Natural killer cell (primary cell): ENCODE data around the gene PLXNB1. TPM values are rescaled to one million over a fixed set of nuclear protein-coding genes. Genes with fewer than 3 reads are reported as not detected.

Source experiments
- ATAC-seq, 3 donors: fragments of 150-1000 bp in 2 of 3; fragments of 200-7000 bp in 1 of 3; cut with Tn5 transposase; 1 replicate in 1 of 3; 2 replicates in 2 of 3; pipeline ENCODE4 v1.10.0; 2021; ENCODE audit warnings: mild to moderate bottlenecking in 2 of 3, moderate library complexity in 2 of 3
- DNase-seq, 2 donors: peaks; one replicate each; pipeline versions ENCODE4 v3.0.0 to v3.0.0-alpha.2; 2013 to 2021; ENCODE audit warnings: mixed read lengths in 1 of 2
- H3K27ac ChIP-seq: one replicate; pipeline ENCODE4 v1.5.1; 2013; ENCODE audit warnings: mild to moderate bottlenecking, low read length
- H3K27me3 ChIP-seq: one replicate; pipeline ENCODE4 v1.6.1; 2013; ENCODE audit warnings: low read length; ENCODE audit not compliant: control insufficient read depth, insufficient read depth
- H3K36me3 ChIP-seq: one replicate; pipeline ENCODE4 v1.6.1; 2013; ENCODE audit warnings: low read length; ENCODE audit not compliant: control insufficient read depth, insufficient read depth
- H3K4me1 ChIP-seq: one replicate; pipeline ENCODE4 v1.6.1; 2013; ENCODE audit warnings: low read length; ENCODE audit not compliant: control insufficient read depth, insufficient read depth
- H3K4me3 ChIP-seq: one replicate; pipeline ENCODE4 v1.5.1; 2013; ENCODE audit warnings: low read length
- H3K9me3 ChIP-seq: one replicate; pipeline ENCODE4 v1.6.1; 2013; ENCODE audit warnings: low read length; ENCODE audit not compliant: control insufficient read depth, insufficient read depth
- H3K27ac Mint-ChIP-seq, 2 donors: one replicate each; pipeline ENCODE4 v1.8.0; 2022; ENCODE audit warnings: mild to moderate bottlenecking in 2 of 2, mixed read lengths in 2 of 2, moderate library complexity in 1 of 2
- H3K27me3 Mint-ChIP-seq, 2 donors: one replicate each; pipeline ENCODE4 v1.8.0; 2022; ENCODE audit warnings: low read depth in 2 of 2, mixed read lengths in 2 of 2
- H3K36me3 Mint-ChIP-seq: one replicate; pipeline ENCODE4 v1.8.0; 2022; ENCODE audit warnings: mixed read lengths
- H3K4me1 Mint-ChIP-seq, 2 donors: one replicate each; pipeline ENCODE4 v1.8.0; 2022; ENCODE audit warnings: mixed read lengths in 2 of 2
- H3K4me3 Mint-ChIP-seq: one replicate; pipeline ENCODE4 v1.8.0; 2022; ENCODE audit warnings: mild to moderate bottlenecking, moderate library complexity, mixed read lengths
- H3K9me3 Mint-ChIP-seq, 2 donors: one replicate each; pipeline ENCODE4 v1.8.0; 2022; ENCODE audit warnings: mixed read lengths in 2 of 2
- WGBS: methylation state at CpG from one replicate; pipeline ENCODE4 v1.1.7; 2013; ENCODE audit warnings: missing lambda C conversion rate; ENCODE audit not compliant: insufficient coverage; 5-methylcytosine and 5-hydroxymethylcytosine counted together
- intact Hi-C: fragments of 100-400 bp; cut with micrococcal nuclease; formaldehyde crosslinking; loops from one replicate; pipeline ENCODE4 v1.14.2; 2022
- total RNA-seq, 4 donors: library from RNA; stranded (reverse); fragments of 120-200 nt in 1 of 4; gene quantifications; one replicate each; pipeline versions ENCODE4 v1.2.3 to v1.2.4, GENCODE V29; 2013 to 2022
- TF ChIP-seq, protein P1 (sequence below): fragments of 200-600 bp; IDR thresholded peaks from one replicate; pipeline ENCODE4 v1.8.0; 2022; ENCODE audit warnings: antibody characterized with exemption

The PLXNB1 gene
- total RNA-seq, 3 donors from 2014 or later (not counting 1 experiment from before 2014, with no cell fraction given): 4.3 to 5.0 (median 4.4) TPM

DNA sequence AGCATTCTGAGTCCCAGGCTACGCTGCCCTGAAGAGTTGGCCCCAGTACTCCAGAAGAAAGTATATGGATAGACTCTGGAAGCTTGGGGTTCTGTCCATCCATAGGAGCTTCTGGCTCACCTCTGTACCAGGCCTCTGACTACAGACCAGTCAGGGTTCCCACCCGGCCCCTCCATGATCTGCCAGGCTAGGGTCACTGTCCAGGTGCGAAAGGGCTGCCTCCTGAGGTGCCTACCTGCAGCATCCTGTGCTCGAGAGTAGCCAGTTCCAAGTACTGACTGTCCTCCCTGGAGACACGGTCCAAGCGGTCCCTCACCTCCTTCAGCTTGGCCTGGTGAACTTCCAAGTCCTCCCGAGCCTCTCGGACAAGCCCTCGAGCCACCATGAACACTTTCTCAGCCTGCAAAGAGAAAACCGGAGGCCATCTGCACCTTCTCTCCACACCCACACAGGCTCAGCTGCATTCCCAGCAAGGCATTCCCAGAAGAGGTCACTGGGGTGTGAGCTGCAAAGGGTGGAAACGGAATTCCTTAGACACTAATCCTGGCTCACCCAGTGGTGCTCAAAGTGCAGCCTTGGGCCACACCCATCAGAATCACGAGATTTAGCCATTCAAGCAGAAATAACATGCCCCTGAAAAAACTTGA, 3.7 kb upstream of the PLXNB1 start:
- DNase-seq: no peak
- no peaks in the 10 kb centered on the region for H3K27me3 Mint-ChIP-seq
- Histone ChIP-seq H3K9me3 (no peaks in the 10 kb centered on the region), H3K36me3 (peaks cover 11% of the 10 kb centered on the region), H3K4me3 (no peak overlapping the region), H3K27ac (no peak overlapping the region), H3K4me1 (peaks cover 55% of the 10 kb centered on the region), H3K27me3 (no peaks in the 10 kb centered on the region)
- H3K4me1 Mint-ChIP-seq: peaks cover 9 to 31% of the 10 kb centered on the region in 2 donors
- no peaks in the 10 kb centered on the region for H3K36me3 Mint-ChIP-seq
- TF ChIP-seq, protein P1, sequence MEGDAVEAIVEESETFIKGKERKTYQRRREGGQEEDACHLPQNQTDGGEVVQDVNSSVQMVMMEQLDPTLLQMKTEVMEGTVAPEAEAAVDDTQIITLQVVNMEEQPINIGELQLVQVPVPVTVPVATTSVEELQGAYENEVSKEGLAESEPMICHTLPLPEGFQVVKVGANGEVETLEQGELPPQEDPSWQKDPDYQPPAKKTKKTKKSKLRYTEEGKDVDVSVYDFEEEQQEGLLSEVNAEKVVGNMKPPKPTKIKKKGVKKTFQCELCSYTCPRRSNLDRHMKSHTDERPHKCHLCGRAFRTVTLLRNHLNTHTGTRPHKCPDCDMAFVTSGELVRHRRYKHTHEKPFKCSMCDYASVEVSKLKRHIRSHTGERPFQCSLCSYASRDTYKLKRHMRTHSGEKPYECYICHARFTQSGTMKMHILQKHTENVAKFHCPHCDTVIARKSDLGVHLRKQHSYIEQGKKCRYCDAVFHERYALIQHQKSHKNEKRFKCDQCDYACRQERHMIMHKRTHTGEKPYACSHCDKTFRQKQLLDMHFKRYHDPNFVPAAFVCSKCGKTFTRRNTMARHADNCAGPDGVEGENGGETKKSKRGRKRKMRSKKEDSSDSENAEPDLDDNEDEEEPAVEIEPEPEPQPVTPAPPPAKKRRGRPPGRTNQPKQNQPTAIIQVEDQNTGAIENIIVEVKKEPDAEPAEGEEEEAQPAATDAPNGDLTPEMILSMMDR: no peak
- H3K4me3 Mint-ChIP-seq: no peak overlapping the region
- no peaks in the 10 kb centered on the region for H3K9me3 Mint-ChIP-seq
- H3K27ac Mint-ChIP-seq: no peak overlapping the region
- ATAC-seq: no peak
- 96% methylated on average over 12 of the region's 12 CpGs for WGBS
- intact Hi-C loops: no loop called here

DNA sequence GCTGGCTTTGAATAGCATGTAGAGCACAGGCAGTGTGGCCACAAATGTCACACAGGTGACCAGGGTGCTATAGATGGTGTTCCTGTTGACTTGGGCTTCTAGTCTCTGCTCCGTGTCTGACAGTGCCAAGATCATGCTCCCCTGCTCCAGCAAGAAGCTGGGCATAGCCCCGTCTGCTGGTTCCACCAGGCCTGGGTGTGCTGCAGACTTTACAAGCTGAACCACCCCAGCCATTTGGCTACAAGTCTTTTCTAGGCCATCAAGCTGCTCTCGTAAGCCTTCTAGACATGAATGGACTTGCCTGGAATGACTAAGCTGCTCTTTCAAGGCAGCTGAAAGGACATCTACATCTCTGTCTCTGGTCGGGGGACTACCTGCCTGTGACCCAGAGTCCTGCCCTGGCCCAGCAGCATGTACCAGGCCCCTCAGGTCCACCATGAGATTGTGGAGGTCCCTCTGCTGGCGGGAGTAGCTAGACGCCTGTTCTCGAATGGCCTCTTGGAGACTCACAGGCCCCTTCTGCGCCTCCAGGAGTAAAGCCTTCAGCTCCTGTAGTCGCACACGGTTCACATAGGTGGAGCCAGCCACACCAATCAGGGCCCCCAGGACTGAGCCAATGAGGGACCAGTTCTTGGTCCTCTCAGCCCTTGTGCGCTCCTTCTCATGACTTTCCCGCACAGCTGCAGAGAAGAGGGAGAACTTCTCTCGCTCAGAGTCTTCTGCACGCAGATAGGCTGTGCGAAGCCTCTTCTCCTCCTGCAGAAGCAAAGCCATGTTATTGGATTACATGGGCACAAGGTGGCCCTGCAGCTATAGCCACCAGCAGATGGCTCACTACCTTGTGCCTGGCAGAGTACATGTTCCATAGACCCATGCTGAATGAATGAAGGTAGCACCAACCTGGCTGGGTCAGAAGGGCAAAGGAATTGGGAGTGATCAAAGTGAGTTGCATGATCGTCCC, 2.8 kb upstream of the PLXNB1 start:
- no peaks in the 10 kb centered on the region for H3K27me3 ChIP-seq
- Mint-ChIP-seq H3K36me3 (no peaks in the 10 kb centered on the region), H3K4me1 (peaks cover 2 to 34% of the 10 kb centered on the region in 2 donors), H3K27me3 (peaks cover 0 to 3% of the 10 kb centered on the region in 2 donors), H3K27ac (no peak overlapping the region), H3K4me3 (no peak overlapping the region), H3K9me3 (no peaks in the 10 kb centered on the region)
- peaks cover 11% of the 10 kb centered on the region for H3K36me3 ChIP-seq
- TF ChIP-seq, protein P1: no peak
- no peaks in the 10 kb centered on the region for H3K9me3 ChIP-seq
- H3K27ac ChIP-seq: no peak overlapping the region
- WGBS: 92% methylated on average over 16 of the region's 16 CpGs
- DNase-seq (no peak), ATAC-seq (no peak)
- H3K4me3 ChIP-seq: no peak overlapping the region
- intact Hi-C loops: no loop called here
- peaks cover 55% of the 10 kb centered on the region for H3K4me1 ChIP-seq

DNA sequence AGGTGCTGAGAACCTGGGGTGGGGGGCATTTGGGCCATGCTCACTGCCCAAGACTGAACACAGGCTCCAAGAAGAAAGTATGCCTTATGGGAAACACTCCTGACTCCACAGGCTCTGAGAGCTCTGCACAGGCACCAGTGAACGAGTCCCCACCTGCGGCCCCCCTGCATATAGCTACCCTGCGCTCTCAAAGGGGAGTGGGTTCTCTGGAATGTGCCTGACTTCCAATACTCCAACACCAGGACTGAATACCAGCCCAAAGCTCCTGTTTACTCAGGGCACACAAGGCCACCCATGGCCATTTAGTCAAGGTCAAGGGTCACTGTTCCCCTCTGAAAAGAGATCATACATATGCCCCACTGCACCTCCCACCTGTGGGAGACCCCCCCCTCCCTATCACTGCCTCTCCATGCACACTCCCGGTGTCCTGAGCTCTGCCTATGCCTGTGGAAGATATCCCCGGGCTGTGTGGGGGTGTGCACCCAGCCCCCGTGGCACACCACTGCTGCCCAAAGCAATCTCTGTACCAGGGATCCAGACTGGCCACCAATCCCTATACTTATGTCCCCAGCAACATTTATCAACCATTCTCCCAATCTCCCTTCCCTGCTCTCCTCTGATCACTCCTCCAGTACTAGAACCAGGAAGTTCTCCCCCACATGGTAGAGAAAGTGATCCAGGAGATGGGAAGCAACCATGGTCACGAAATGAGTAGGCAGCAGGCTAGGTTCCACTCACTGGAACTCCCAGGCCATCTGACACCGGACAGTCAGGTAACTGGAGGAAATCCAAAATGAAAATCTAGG, 1.5 kb upstream of the PLXNB1 start:
- peak overlapping the region in 1 of 2 donors; percentile 89 for H3K27ac Mint-ChIP-seq
- H3K27me3 Mint-ChIP-seq: peaks cover 0 to 5% of the 10 kb centered on the region in 2 donors
- Histone ChIP-seq H3K4me3 (no peak overlapping the region), H3K9me3 (no peaks in the 10 kb centered on the region), H3K4me1 (peaks cover 54% of the 10 kb centered on the region), H3K27me3 (no peaks in the 10 kb centered on the region), H3K27ac (no peak overlapping the region), H3K36me3 (peaks cover 11% of the 10 kb centered on the region)
- H3K4me3 Mint-ChIP-seq: peak overlapping the region; percentile 68
- TF ChIP-seq, protein P1: no peak
- DNase-seq: no peak
- peaks cover 0 to 38% of the 10 kb centered on the region in 2 donors for H3K4me1 Mint-ChIP-seq
- intact Hi-C loops: no loop called here
- H3K36me3 Mint-ChIP-seq: no peaks in the 10 kb centered on the region
- no peaks in the 10 kb centered on the region for H3K9me3 Mint-ChIP-seq
- 97% methylated on average over 8 of the region's 8 CpGs for WGBS
- ATAC-seq: no peak
